Right forelimb (tissue), 1 donor: ENCODE data around the gene ARPC5.

ENCODE experiments used
- DNase-seq: peaks from one replicate; pipeline ENCODE4 v3.0.0-alpha.2; 2018

The ARPC5 gene

GRCh38 chr1:183584147-183584546 is 51.4 kb downstream of the ARPC5 start:
- DNase-seq = no peak

- no peak for DNase-seq
Measured at GRCh38 chr1:183583466-183583865, 52.1 kb downstream of the ARPC5 start.

GRCh38 chr1:183582021-183582713 is 53.4 kb downstream of the ARPC5 start:
- DNase-seq = no peak

GRCh38 chr1:183580281-183580682 is 55.3 kb downstream of the ARPC5 start:
- DNase-seq = no peak

GRCh38 chr1:183578856-183579255 is 56.7 kb downstream of the ARPC5 start:
- no peak for DNase-seq

- no peak for DNase-seq
Measured at GRCh38 chr1:183577897-183578465, 57.6 kb downstream of the ARPC5 start.

GRCh38 chr1:183576537-183576936 is 59.0 kb downstream of the ARPC5 start:
- DNase-seq = no peak

GRCh38 chr1:183575606-183576005 is 60.0 kb downstream of the ARPC5 start:
- DNase-seq = no peak

GRCh38 chr1:183572721-183573120 is 62.9 kb downstream of the ARPC5 start:
- DNase-seq = no peak

GRCh38 chr1:183571678-183572268 is 63.8 kb downstream of the ARPC5 start:
- DNase-seq = no peak
